ENCODE measurements around the gene SOX10. TPM values are rescaled to one million over a fixed set of nuclear protein-coding genes. Genes with fewer than 3 reads are reported as not detected.

SOX10 gene
- total and polyA plus RNA-seq, 2 of the 13 experiments (the other 11 are each of a cell fraction or from before 2014, with no cell fraction given) = not detected

DNA sequence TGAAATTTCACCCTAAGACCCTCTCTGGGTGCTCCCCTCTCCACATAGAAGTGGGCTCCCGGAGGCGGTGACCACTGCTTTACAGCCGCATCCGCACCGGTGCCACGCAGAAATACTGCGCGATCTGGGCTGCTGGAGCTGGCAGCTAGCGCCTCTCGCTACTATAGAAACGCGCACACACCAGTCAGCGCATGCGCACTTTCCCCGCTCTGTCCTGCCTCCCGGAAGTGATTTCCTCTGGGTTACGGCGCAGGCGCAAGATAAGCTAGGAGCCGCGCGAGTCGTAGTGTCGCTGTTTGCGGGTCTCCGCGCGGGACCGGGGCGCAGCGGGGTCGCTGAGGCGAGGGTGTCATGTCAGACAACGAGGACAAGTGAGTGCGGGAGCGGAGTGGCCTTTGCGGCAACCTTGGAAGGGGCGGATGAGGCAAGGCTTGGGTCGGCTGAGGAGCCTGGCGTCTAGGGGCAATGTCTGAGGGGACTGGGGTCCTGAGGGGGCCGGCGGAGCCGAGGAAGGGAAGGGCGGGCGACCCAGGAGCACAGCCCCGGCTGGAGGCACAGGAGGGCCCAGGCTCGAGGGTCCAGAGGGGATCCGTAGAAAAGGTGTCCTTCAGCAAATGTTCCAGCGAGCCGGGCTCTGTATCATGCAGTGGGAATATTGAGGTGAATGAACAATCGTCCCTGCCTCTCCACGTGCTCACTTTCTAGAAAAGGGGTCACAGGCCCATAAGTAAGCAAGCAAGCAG lies 30.7 kb downstream of the SOX10 start, which contains the start of the genes C22orf23 and POLR2F (continued):
- TF ChIP-seq, protein P1, sequence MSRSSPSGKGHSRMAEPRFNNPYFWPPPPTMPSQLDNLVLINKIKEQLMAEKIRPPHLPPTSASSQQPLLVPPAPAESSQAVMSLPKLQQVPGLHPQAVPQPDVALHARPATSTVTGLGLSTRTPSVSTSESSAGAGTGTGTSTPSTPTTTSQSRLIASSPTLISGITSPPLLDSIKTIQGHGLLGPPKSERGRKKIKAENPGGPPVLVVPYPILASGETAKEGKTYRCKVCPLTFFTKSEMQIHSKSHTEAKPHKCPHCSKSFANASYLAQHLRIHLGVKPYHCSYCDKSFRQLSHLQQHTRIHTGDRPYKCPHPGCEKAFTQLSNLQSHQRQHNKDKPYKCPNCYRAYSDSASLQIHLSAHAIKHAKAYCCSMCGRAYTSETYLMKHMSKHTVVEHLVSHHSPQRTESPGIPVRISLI (CRISPR knock-in tag; IDR thresholded peaks at IDR 0.05; ENCODE audit: borderline replicate concordance) = no peak
- TF ChIP-seq AGO1 (IDR thresholded peaks at IDR 0.05; ENCODE audit: low read depth, low read length, poor library complexity, severe bottlenecking) (peak; percentile 67), ZNF724P (CRISPR knock-in tag; IDR thresholded peaks at IDR 0.05; ENCODE audit: borderline replicate concordance) (no peak), NCOR1 (IDR thresholded peaks at IDR 0.05; ENCODE audit: borderline replicate concordance, low read length) (no peak), PTBP1 (IDR thresholded peaks at IDR 0.05; ENCODE audit: low read depth, low read length, poor library complexity, severe bottlenecking) (peak; percentile 18), ZNF205 (CRISPR knock-in tag; IDR thresholded peaks at IDR 0.05) (no peak), KLF9 (CRISPR knock-in tag; IDR thresholded peaks at IDR 0.05; ENCODE audit: low read depth) (peak; percentile 61; the same call in 1 of the 2 replicates), ZNF10 (CRISPR knock-in tag; IDR thresholded peaks at IDR 0.05; ENCODE audit: borderline replicate concordance, low read depth) (no peak), YEATS4 (CRISPR knock-in tag; IDR thresholded peaks at IDR 0.05; ENCODE audit: borderline replicate concordance) (peak; percentile 45; the same call in 1 of the 2 replicates), CHD2 (IDR thresholded peaks at IDR 0.05; ENCODE audit: low read depth, low read length) (no peak), HDAC2 (CRISPR knock-in tag; IDR thresholded peaks at IDR 0.05) (peak; percentile 66), SUZ12 (IDR thresholded peaks at IDR 0.05; ENCODE audit: low read depth, low read length) (no peak), ZFX (CRISPR knock-in tag; IDR thresholded peaks at IDR 0.05; ENCODE audit: low read depth) (peak; percentile 62), CENPT (CRISPR knock-in tag; IDR thresholded peaks at IDR 0.05; ENCODE audit: low read depth) (peak; percentile 43; the same call in 1 of the 2 replicates), MAF1 (CRISPR knock-in tag; IDR thresholded peaks at IDR 0.05; ENCODE audit: borderline replicate concordance) (peak; percentile 19; the same call in 1 of the 2 replicates), NR2F2 (IDR thresholded peaks at IDR 0.05; ENCODE audit: borderline replicate concordance, low read depth) (no peak), CHCHD3 (CRISPR knock-in tag; IDR thresholded peaks at IDR 0.05) (no peak), EED (CRISPR knock-in tag; IDR thresholded peaks at IDR 0.05) (0 out of 2 replicates have a peak, but pooled peaks have one; percentile 63), SALL1 (CRISPR knock-in tag; IDR thresholded peaks at IDR 0.05) (peak; percentile 69), ZNF879 (CRISPR knock-in tag; IDR thresholded peaks at IDR 0.05) (no peak), JARID2 (CRISPR knock-in tag; IDR thresholded peaks at IDR 0.05; ENCODE audit: insufficient replicate concordance) (no peak), CBX2 (IDR thresholded peaks at IDR 0.05; ENCODE audit: low read depth, low read length) (no peak), CBX2 (CRISPR knock-in tag; IDR thresholded peaks at IDR 0.05; ENCODE audit: low read depth) (no peak), TSC22D2 (CRISPR knock-in tag; IDR thresholded peaks at IDR 0.05; ENCODE audit: borderline replicate concordance) (peak; percentile 93; the same call in 1 of the 2 replicates), REPIN1 (CRISPR knock-in tag; IDR thresholded peaks at IDR 0.05; ENCODE audit: borderline replicate concordance, low read depth) (no peak), CREB1 (IDR thresholded peaks at IDR 0.05) (peak; percentile 46; the same call in 1 of the 2 replicates), CREB1 (CRISPR knock-in tag; IDR thresholded peaks at IDR 0.05) (no peak)
- TF ChIP-seq, protein P2, sequence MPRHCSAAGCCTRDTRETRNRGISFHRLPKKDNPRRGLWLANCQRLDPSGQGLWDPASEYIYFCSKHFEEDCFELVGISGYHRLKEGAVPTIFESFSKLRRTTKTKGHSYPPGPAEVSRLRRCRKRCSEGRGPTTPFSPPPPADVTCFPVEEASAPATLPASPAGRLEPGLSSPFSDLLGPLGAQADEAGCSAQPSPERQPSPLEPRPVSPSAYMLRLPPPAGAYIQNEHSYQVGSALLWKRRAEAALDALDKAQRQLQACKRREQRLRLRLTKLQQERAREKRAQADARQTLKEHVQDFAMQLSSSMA (CRISPR knock-in tag; IDR thresholded peaks at IDR 0.05) = no peak
- TF ChIP-seq, protein P3, sequence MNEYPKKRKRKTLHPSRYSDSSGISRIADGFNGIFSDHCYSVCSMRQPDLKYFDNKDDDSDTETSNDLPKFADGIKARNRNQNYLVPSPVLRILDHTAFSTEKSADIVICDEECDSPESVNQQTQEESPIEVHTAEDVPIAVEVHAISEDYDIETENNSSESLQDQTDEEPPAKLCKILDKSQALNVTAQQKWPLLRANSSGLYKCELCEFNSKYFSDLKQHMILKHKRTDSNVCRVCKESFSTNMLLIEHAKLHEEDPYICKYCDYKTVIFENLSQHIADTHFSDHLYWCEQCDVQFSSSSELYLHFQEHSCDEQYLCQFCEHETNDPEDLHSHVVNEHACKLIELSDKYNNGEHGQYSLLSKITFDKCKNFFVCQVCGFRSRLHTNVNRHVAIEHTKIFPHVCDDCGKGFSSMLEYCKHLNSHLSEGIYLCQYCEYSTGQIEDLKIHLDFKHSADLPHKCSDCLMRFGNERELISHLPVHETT (CRISPR knock-in tag; conservative IDR thresholded peaks at IDR 0.05) = 0 out of 2 replicates have a peak, but pooled peaks have one; percentile 32

All from HepG2 (cell line).